Measurements from ENCODE around the gene ARL4A. TPM values are rescaled to one million over a fixed set of nuclear protein-coding genes. Genes with fewer than 3 reads are reported as not detected.

The ARL4A gene
- total RNA-seq, 1 experiment from 2014 or later: 39.4 TPM

GRCh38 chr7:12725575-12726316, 38.3 kb downstream of the ARL4A start:
- H4K20me1 ChIP-seq (ENCODE audit: control insufficient read depth, insufficient read depth, insufficient read length): no peaks in the 10 kb centered on the region
- H2BK20ac ChIP-seq (ENCODE audit: low read depth, low read length, poor library complexity, severe bottlenecking): no peak overlapping the region
- H3K56ac ChIP-seq (ENCODE audit: insufficient read length, low read depth, low read length): no peak overlapping the region
- no peaks in the 10 kb centered on the region for H3K27me3 ChIP-seq (ENCODE audit: insufficient read depth, low read length)
- H3K14ac ChIP-seq (ENCODE audit: insufficient read depth, low read length): no peak overlapping the region
- peak overlapping the region; percentile 7 to 45 (median 25); a peak in 4 of 7 replicates for H3K27ac Mint-ChIP-seq
- no peak overlapping the region for H4K91ac ChIP-seq (ENCODE audit: insufficient read length, low read depth, low read length)
- H3K4me1 ChIP-seq (ENCODE audit: insufficient read depth, low read length): peaks cover 6% of the 10 kb centered on the region; the same call in 1 of the 2 replicates
- no peak overlapping the region for H3K4me2 ChIP-seq (ENCODE audit: insufficient read depth, insufficient read length, low read length)
- no peaks in the 10 kb centered on the region for H3K9me3 ChIP-seq (ENCODE audit: control insufficient read depth, low read depth, low read length)
- H2BK5ac ChIP-seq (ENCODE audit: insufficient read length, low read length): no peak overlapping the region
- no peaks in the 10 kb centered on the region for H3K79me2 ChIP-seq (ENCODE audit: insufficient read depth, low read length)
- H3K79me1 ChIP-seq (ENCODE audit: insufficient read depth, low read depth, low read length, poor library complexity, severe bottlenecking): no peaks in the 10 kb centered on the region
- H3K4me1 Mint-ChIP-seq: peaks cover 48 to 50% of the 10 kb centered on the region in 2 experiments
- peaks cover 0 to 3% of the 10 kb centered on the region in 2 experiments; a peak in 1 of 5 replicates for H3K9me3 Mint-ChIP-seq
- H3K18ac ChIP-seq (ENCODE audit: insufficient read length, low read depth, low read length): no peak overlapping the region
- H3K23me2 ChIP-seq (ENCODE audit: insufficient read length, low read depth, low read length, poor library complexity, severe bottlenecking): no peaks in the 10 kb centered on the region
- H2BK15ac ChIP-seq (ENCODE audit: low read depth, low read length): no peak overlapping the region
- H3K4me3 Mint-ChIP-seq: no peak overlapping the region
- H2AK5ac ChIP-seq (ENCODE audit: insufficient read length, low read length): no peak overlapping the region
- H3K23ac ChIP-seq (ENCODE audit: insufficient read length, low read depth, low read length): no peak overlapping the region
- no peak overlapping the region for H4K5ac ChIP-seq (ENCODE audit: insufficient read length, low read depth, low read length)
- H3K4ac ChIP-seq (ENCODE audit: low read depth, low read length): no peak overlapping the region
- no peak overlapping the region for H4K8ac ChIP-seq (replicated peaks; ENCODE audit: insufficient read length, low read depth, low read length)
- no peak overlapping the region for H2AFZ ChIP-seq (ENCODE audit: low read length)
- no peak overlapping the region for H2BK12ac ChIP-seq (ENCODE audit: insufficient read length, low read depth, low read length)
- no peak overlapping the region for H3T11ph ChIP-seq (ENCODE audit: low read length)
- no peak for DNase-seq
- H2BK120ac ChIP-seq (ENCODE audit: low read depth, low read length, poor library complexity, severe bottlenecking): no peak overlapping the region
- H3K27me3 Mint-ChIP-seq (ENCODE audit: low read depth): no peaks in the 10 kb centered on the region
- H3K9ac ChIP-seq (ENCODE audit: extremely low read depth, insufficient read length, low read length): no peak overlapping the region
- H3K27ac ChIP-seq (ENCODE audit: insufficient read length, low read depth, low read length): no peak overlapping the region
- H3K36me3 Mint-ChIP-seq (ENCODE audit: insufficient read depth in 1 of 3, low read depth in 3 of 3): peaks cover 0 to 10% (median 2%) of the 10 kb centered on the region in 3 experiments; a peak in 3 of 7 replicates
- no peak for TF ChIP-seq CTCF (conservative IDR thresholded peaks at IDR 0.05)
- WGBS (ENCODE audit: extremely low coverage, insufficient read length, low lambda C conversion rate): no CpG with 5 or more reads among the region's 4 CpGs

All from H9 (cell line).